Heart right ventricle (tissue), 16 donors: ENCODE data around the gene HMX3. TPM values are rescaled to one million over a fixed set of nuclear protein-coding genes. Genes with fewer than 3 reads are reported as not detected.

Source experiments
- ATAC-seq, 8 donors: fragments of 200-7000 bp; cut with Tn5 transposase; one replicate each; pipeline ENCODE4 v1.9.1; 2020; ENCODE audit warnings: mild to moderate bottlenecking in 8 of 8, moderate library complexity in 8 of 8, moderate number of reproducible peaks in 1 of 8
- DNase-seq, 2 donors: peaks; one replicate each; pipeline ENCODE4 v3.0.0-alpha.2; 2020
- H3K27ac ChIP-seq, 10 donors: fragments of 200-600 bp; sonication (generic) in 2 of 10; one replicate each; pipeline versions ENCODE4 v1.5.0 to v1.8.0; 2020 to 2022; ENCODE audit warnings: mild to moderate bottlenecking in 3 of 10
- H3K27me3 ChIP-seq, 7 donors: fragments of 200-600 bp; one replicate each; pipeline ENCODE4 v1.8.0; 2021 to 2022; ENCODE audit warnings: mild to moderate bottlenecking in 2 of 7
- H3K36me3 ChIP-seq, 9 donors: fragments of 200-600 bp; sonication (generic) in 1 of 9; one replicate each; pipeline versions ENCODE4 v1.5.0 to v1.8.0; 2020 to 2022; ENCODE audit warnings: mild to moderate bottlenecking in 2 of 9
- H3K4me1 ChIP-seq, 9 donors: fragments of 200-600 bp; sonication (generic) in 1 of 9; one replicate each; pipeline versions ENCODE4 v1.5.0 to v1.8.0; 2020 to 2022; ENCODE audit warnings: mild to moderate bottlenecking in 4 of 9
- H3K4me3 ChIP-seq, 10 donors: fragments of 200-600 bp; sonication (generic) in 2 of 10; one replicate each; pipeline versions ENCODE4 v1.5.0 to v1.8.0; 2020 to 2022; ENCODE audit warnings: mild to moderate bottlenecking in 7 of 10, moderate library complexity in 2 of 10
- H3K9me3 ChIP-seq, 11 donors: fragments of 200-600 bp in 10 of 11; sonication (generic) in 2 of 11; one replicate each; pipeline versions ENCODE4 v1.5.0 to v1.8.0; 2013 to 2022; ENCODE audit warnings: mild to moderate bottlenecking in 2 of 11, control low read depth in 1 of 11, moderate library complexity in 1 of 11
- CTCF ChIP-seq, 9 donors: fragments of 200-600 bp; sonication (generic) in 2 of 9; IDR thresholded peaks; one replicate each; pipeline versions ENCODE4 v1.5.0 to v1.8.0; 2021 to 2022; ENCODE audit warnings: antibody characterized with exemption in 9 of 9, mild to moderate bottlenecking in 5 of 9, moderate library complexity in 1 of 9
- WGBS, 2 donors: extraction: QIAGEN DNeasy Blood & Tissue Kit; methylation state at CpG; one replicate each; pipeline ENCODE4 v1.1.7; 2013; ENCODE audit warnings: inconsistent platforms in 1 of 2; 5-methylcytosine and 5-hydroxymethylcytosine counted together
- intact Hi-C, 10 donors: fragments of 100-400 bp; cut with DNase I; formaldehyde crosslinking; loops; one replicate each; pipeline versions ENCODE4 v1.11.1 to v1.14.2; 2022
- polyA plus RNA-seq, 2 donors: library from polyadenylated mRNA; stranded (reverse); fragments of 200-250 nt; gene quantifications; one replicate each; pipeline ENCODE4 v1.2.3, GENCODE V29; 2013
- total RNA-seq, 10 donors: library from RNA; stranded (reverse); fragmentation: NEBNext Ultra II Directional in 3 of 10; extraction: Animal tissue kit (Norgen Biotek cat#: 25700) in 3 of 10; gene quantifications; one replicate each; pipeline versions ENCODE4 v1.2.1 to v1.2.4, GENCODE V29; 2021 to 2023
- donor health status: Arrhythmogenic right ventricular cardiomyopathy.
- donor health status: ischemic (EF 13 %, LVEDD 7.1; RV severe dilation, severe dysfunction).
- donor health status: healthy with polysubstance abuse.
- donor health status: DM: no; HTN: yes; CAD: no.
- donor health status: DM: no; HTN: no; CAD: no.
- donor health status: ischemic (EF 25% LVEDD 6.9; RV normal size, moderate dysfunction).
- donor health status: ischemic (EF 25% LVEDD 5.7; RV mildly dilated, moderate dysfunction).
- donor health status: healthy.
- donor health status: DM: yes; HTN: yes; CAD: no.
- donor health status: Ischemic cardiomyopathy.
- donor health status: ischemic (EF 35%, LVEDD 5.7; RV mildly dilated, moderate dysfunction).
- donor health status: nonischemic (EF 11% LVEDD 7.7; RV severe dilation, severe dysfunction).
- donor health status: DM: yes; HTN: yes; CAD: no.
- donor health status: PGD.
- donor health status: ischemic (EF 29% LVEDD 5.4; RV normal size, mild dysfunction).
- donor health status: nonischemic (EF 23%, LVEDD 6.1; RV moderate dilation, normal function).

Gene HMX3
- total and polyA plus RNA-seq, 12 donors = not detected

- Histone ChIP-seq H3K27ac (no peak overlapping the region), H3K4me1 (peaks cover 4 to 51% (median 27%) of the 10 kb centered on the region in 9 donors), H3K4me3 (no peak overlapping the region), H3K27me3 (peaks cover 71 to 100% (median 100%) of the 10 kb centered on the region in 7 donors), H3K9me3 (no peaks in the 10 kb centered on the region), H3K36me3 (no peaks in the 10 kb centered on the region)
- ATAC-seq (peak in 1 of 8 donors; percentile 7), DNase-seq (no peak)
- TF ChIP-seq CTCF (IDR thresholded peaks at IDR 0.05) = no peak
- intact Hi-C loops = no loop called here
- 3 to 4% methylated on average over 32 to 33 of the region's 33 CpGs for WGBS, 2 donors
Observed at GRCh38 chr10:123143162-123143824, 7.5 kb downstream of the HMX3 start.

- peaks cover 4 to 56% (median 32%) of the 10 kb centered on the region in 9 donors for H3K4me1 ChIP-seq
- DNase-seq (no peak), ATAC-seq (no peak)
- H3K9me3 ChIP-seq = no peaks in the 10 kb centered on the region
- H3K4me3 ChIP-seq = no peak overlapping the region
- no peak for TF ChIP-seq CTCF (IDR thresholded peaks at IDR 0.05)
- peaks cover 73 to 100% (median 100%) of the 10 kb centered on the region in 7 donors for H3K27me3 ChIP-seq
- H3K36me3 ChIP-seq = no peaks in the 10 kb centered on the region
- intact Hi-C loops = no loop called here
- H3K27ac ChIP-seq = no peak overlapping the region
- WGBS, 2 donors = 8 to 11% methylated on average over 10 of the region's 10 CpGs
Observed at GRCh38 chr10:123143825-123144168, 8.0 kb downstream of the HMX3 start.

- no peak for ATAC-seq
- Histone ChIP-seq H3K4me3 (no peak overlapping the region), H3K9me3 (no peaks in the 10 kb centered on the region), H3K36me3 (no peaks in the 10 kb centered on the region), H3K27me3 (peaks cover 73 to 100% (median 100%) of the 10 kb centered on the region in 7 donors), H3K4me1 (peaks cover 9 to 58% (median 37%) of the 10 kb centered on the region in 9 donors), H3K27ac (no peak overlapping the region)
- 3% methylated on average over 29 of the region's 29 CpGs for WGBS, 2 donors
- no peak for TF ChIP-seq CTCF (IDR thresholded peaks at IDR 0.05)
- intact Hi-C loops = no loop called here
- no peak for DNase-seq
Observed at GRCh38 chr10:123144697-123145541, 9.1 kb downstream of the HMX3 start.

GRCh38 chr10:123145542-123146012 is 9.8 kb downstream of the HMX3 start:
- ATAC-seq = no peak
- peaks cover 69 to 100% (median 100%) of the 10 kb centered on the region in 7 donors for H3K27me3 ChIP-seq
- TF ChIP-seq CTCF (IDR thresholded peaks at IDR 0.05) = no peak
- no peaks in the 10 kb centered on the region for H3K36me3 ChIP-seq
- 4 to 7% methylated on average over 14 of the region's 14 CpGs for WGBS, 2 donors
- H3K9me3 ChIP-seq = no peaks in the 10 kb centered on the region
- intact Hi-C loops = no loop called here
- DNase-seq = no peak
- H3K4me1 ChIP-seq = peaks cover 6 to 58% (median 39%) of the 10 kb centered on the region in 9 donors
- no peak overlapping the region for H3K4me3 ChIP-seq
- H3K27ac ChIP-seq = no peak overlapping the region
